Right cardiac atrium (tissue), 5 donors: ENCODE results near the gene PPIF. TPM values are rescaled to one million over a fixed set of nuclear protein-coding genes. Genes with fewer than 3 reads are reported as not detected.
"Not testable (repeated sequence)": the region's sequence is repeated elsewhere in the genome, so short reads cannot be mapped to it uniquely, and the experiment has no call there.

Experiments
- ATAC-seq, 2 donors: fragments of 200-7000 bp; cut with Tn5 transposase; one replicate each; pipeline versions ENCODE4 v1.8.0 to v1.9.1; 2020; ENCODE audit warnings: moderate library complexity in 2 of 2, mild to moderate bottlenecking in 1 of 2
- DNase-seq, 3 donors: peaks; one replicate each; pipeline ENCODE4 v3.0.0-alpha.2; 2020
- H3K27ac ChIP-seq: one replicate; pipeline ENCODE4 v1.5.1; 2013; ENCODE audit warnings: mild to moderate bottlenecking, low read length, control low read depth, moderate library complexity
- H3K27me3 ChIP-seq: one replicate; pipeline ENCODE4 v1.6.1; 2013; ENCODE audit not compliant: control insufficient read depth, insufficient read depth
- H3K4me1 ChIP-seq: one replicate; pipeline ENCODE4 v1.6.1; 2013; ENCODE audit warnings: low read length; ENCODE audit not compliant: control insufficient read depth, insufficient read depth
- H3K4me3 ChIP-seq: one replicate; pipeline ENCODE4 v1.5.1; 2013; ENCODE audit warnings: low read length, control low read depth
- H3K9me3 ChIP-seq: one replicate; pipeline ENCODE4 v1.6.1; 2013; ENCODE audit warnings: low read length; ENCODE audit not compliant: control insufficient read depth
- WGBS: extraction: QIAGEN DNeasy Blood & Tissue Kit; methylation state at CpG from one replicate; pipeline ENCODE4 v1.1.7; 2013; 5-methylcytosine and 5-hydroxymethylcytosine counted together
- intact Hi-C, 4 donors: fragments of 100-400 bp; cut with DNase I; formaldehyde crosslinking; loops; one replicate each; pipeline versions ENCODE4 v1.11.0 to v1.14.0; 2022 to 2023
- polyA plus RNA-seq: library from polyadenylated mRNA; stranded (reverse); fragments of 200-250 nt; gene quantifications from one replicate; pipeline ENCODE4 v1.2.3, GENCODE V29; 2013
- total RNA-seq, 4 donors: library from RNA; stranded (reverse); fragmentation: NEBNext Ultra II Directional; extraction: Animal tissue kit (Norgen Biotek cat#: 25700); gene quantifications; one replicate each; pipeline ENCODE4 v1.2.1, GENCODE V29; 2021
- donor health status: healthy with polysubstance abuse.
- donor health status: DM: no; HTN: yes; CAD: no.
- donor health status: DM: no; HTN: no; CAD: no.
- donor health status: DM: no; HTN: yes; CAD: no; lungs with severe emphysema.
- donor health status: DM: yes; HTN: yes; CAD: no.

Gene PPIF
- total and polyA plus RNA-seq, 5 donors, result 91.8 to 121 (median 104) TPM

GRCh38 chr10:79333513-79333912 lies 13.8 kb upstream of the PPIF start:
- Histone ChIP-seq H3K27me3 (no peaks in the 10 kb centered on the region), H3K27ac (no peak overlapping the region), H3K4me3 (no peak overlapping the region), H3K9me3 (no peaks in the 10 kb centered on the region), H3K4me1 (no peaks in the 10 kb centered on the region)
- ATAC-seq (no peak), DNase-seq (no peak)
- intact Hi-C loops, result no loop called here
- WGBS, result 100% methylated on average over 2 of the region's 2 CpGs

GRCh38 chr10:79334573-79334972 lies 12.7 kb upstream of the PPIF start:
- no peaks in the 10 kb centered on the region for H3K4me1 ChIP-seq
- no peak for ATAC-seq
- H3K27ac ChIP-seq, result no peak overlapping the region
- no peaks in the 10 kb centered on the region for H3K9me3 ChIP-seq
- WGBS, result 94% methylated on average over 2 of the region's 2 CpGs
- H3K27me3 ChIP-seq, result no peaks in the 10 kb centered on the region
- H3K4me3 ChIP-seq, result no peak overlapping the region
- intact Hi-C loops, result no loop called here
- no peak for DNase-seq

- 75% methylated on average over 2 of the region's 2 CpGs for WGBS
- DNase-seq, result no peak
- Histone ChIP-seq H3K4me1 (no peaks in the 10 kb centered on the region), H3K9me3 (no peaks in the 10 kb centered on the region), H3K27me3 (no peaks in the 10 kb centered on the region), H3K4me3 (no peak overlapping the region), H3K27ac (no peak overlapping the region)
- no peak for ATAC-seq
- intact Hi-C loops, result no loop called here
These were observed 12.2 kb upstream of the PPIF start for GRCh38 chr10:79335094-79335469.

GRCh38 chr10:79335470-79336235 lies 11.6 kb upstream of the PPIF start:
- 77% methylated on average over 13 of the region's 13 CpGs for WGBS
- intact Hi-C loops, result no loop called here
- H3K27me3 ChIP-seq, result no peaks in the 10 kb centered on the region
- peak in 1 of 3 donors; percentile 62 for DNase-seq
- H3K4me1 ChIP-seq, result no peaks in the 10 kb centered on the region
- no peak overlapping the region for H3K27ac ChIP-seq
- peak; percentile 38 to 64 for ATAC-seq
- no peak overlapping the region for H3K4me3 ChIP-seq
- H3K9me3 ChIP-seq, result no peaks in the 10 kb centered on the region

- DNase-seq, result no peak
- intact Hi-C loops, result no loop called here
- Histone ChIP-seq H3K27ac (no peak overlapping the region), H3K4me1 (no peaks in the 10 kb centered on the region), H3K9me3 (no peaks in the 10 kb centered on the region), H3K27me3 (no peaks in the 10 kb centered on the region), H3K4me3 (no peak overlapping the region)
- 95% methylated on average over 3 of the region's 3 CpGs for WGBS
- ATAC-seq, result no peak
These were observed 11.0 kb upstream of the PPIF start for GRCh38 chr10:79336276-79336675.

GRCh38 chr10:79336739-79337138 lies 10.5 kb upstream of the PPIF start:
- H3K27me3 ChIP-seq, result no peaks in the 10 kb centered on the region
- ATAC-seq (no peak), DNase-seq (no peak)
- intact Hi-C loops, result no loop called here
- WGBS, result 62% methylated on average over 7 of the region's 7 CpGs
- H3K4me3 ChIP-seq, result no peak overlapping the region
- H3K27ac ChIP-seq, result no peak overlapping the region
- no peaks in the 10 kb centered on the region for H3K9me3 ChIP-seq
- no peaks in the 10 kb centered on the region for H3K4me1 ChIP-seq

- intact Hi-C loops, H3K4me1 ChIP-seq, DNase-seq, H3K9me3 ChIP-seq, H3K27me3 ChIP-seq, ATAC-seq, H3K27ac ChIP-seq, H3K4me3 ChIP-seq: not testable (repeated sequence)
- 95% methylated on average over 7 of the region's 11 CpGs for WGBS
These were observed 9.3 kb upstream of the PPIF start for GRCh38 chr10:79337783-79338469.

GRCh38 chr10:79339266-79339665 lies 8.0 kb upstream of the PPIF start:
- 86% methylated on average over 3 of the region's 3 CpGs for WGBS

GRCh38 chr10:79340646-79341244 lies 6.5 kb upstream of the PPIF start:
- DNase-seq (no peak), ATAC-seq (peak; percentile 25 to 30)
- peak overlapping the region; percentile 30 for H3K27ac ChIP-seq
- H3K4me1 ChIP-seq, result peaks cover 7% of the 10 kb centered on the region
- no peaks in the 10 kb centered on the region for H3K27me3 ChIP-seq
- no peaks in the 10 kb centered on the region for H3K9me3 ChIP-seq
- no peak overlapping the region for H3K4me3 ChIP-seq
- whole genome bisulfite sequencing, result 84% methylated on average over 5 of the region's 5 CpGs
- intact Hi-C loops, result no loop called here

More at GRCh38 chr10:79339266-79339665, 8.0 kb upstream of the PPIF start:
- intact Hi-C loops, result no loop called here
- Histone ChIP-seq H3K27ac (no peak overlapping the region), H3K4me1 (peaks cover 6% of the 10 kb centered on the region), H3K9me3 (no peaks in the 10 kb centered on the region), H3K27me3 (no peaks in the 10 kb centered on the region), H3K4me3 (no peak overlapping the region)
- no peak for DNase-seq
- ATAC-seq, result no peak

- peaks cover 11% of the 10 kb centered on the region for H3K4me1 ChIP-seq
- no peaks in the 10 kb centered on the region for H3K9me3 ChIP-seq
- no peak overlapping the region for H3K4me3 ChIP-seq
- DNase-seq (no peak), ATAC-seq (no peak)
- H3K27me3 ChIP-seq, result no peaks in the 10 kb centered on the region
- intact Hi-C loops, result no loop called here
- no peak overlapping the region for H3K27ac ChIP-seq
- WGBS, result 93% methylated on average over 5 of the region's 5 CpGs
These were observed 4.9 kb upstream of the PPIF start for GRCh38 chr10:79342295-79342761.
